Endothelial cell (in vitro differentiated cells): Measurements from ENCODE around the gene ATP2B2. TPM values are rescaled to one million over a fixed set of nuclear protein-coding genes. Genes with fewer than 3 reads are reported as not detected.

Experiments used
- DNase-seq: peaks from one replicate; pipeline ENCODE4 v3.0.0; 2021; ENCODE audit warnings: low spot score
- H3K27ac Mint-ChIP-seq: one replicate; pipeline ENCODE4 v1.8.0; 2021; ENCODE audit warnings: mixed read lengths, inconsistent platforms; ENCODE audit not compliant: unreplicated experiment
- H3K27me3 Mint-ChIP-seq: one replicate; pipeline ENCODE4 v1.8.0; 2021; ENCODE audit warnings: mild to moderate bottlenecking, moderate library complexity, mixed read lengths, inconsistent platforms; ENCODE audit not compliant: unreplicated experiment
- H3K36me3 Mint-ChIP-seq: one replicate; pipeline ENCODE4 v1.8.0; 2021; ENCODE audit warnings: mild to moderate bottlenecking, low read depth, mixed read lengths, inconsistent platforms; ENCODE audit not compliant: unreplicated experiment
- H3K4me1 Mint-ChIP-seq: one replicate; pipeline ENCODE4 v1.8.0; 2021; ENCODE audit warnings: mild to moderate bottlenecking, mixed read lengths, inconsistent platforms; ENCODE audit not compliant: unreplicated experiment
- H3K4me3 Mint-ChIP-seq: one replicate; pipeline ENCODE4 v1.8.0; 2021; ENCODE audit warnings: mild to moderate bottlenecking, mixed read lengths, inconsistent platforms; ENCODE audit not compliant: unreplicated experiment
- H3K9me3 Mint-ChIP-seq: one replicate; pipeline ENCODE4 v1.8.0; 2021; ENCODE audit warnings: mixed read lengths, inconsistent platforms; ENCODE audit not compliant: unreplicated experiment
- CTCF ChIP-seq: fragments of 200-600 bp; sonication (generic); IDR thresholded peaks from one replicate; pipeline ENCODE4 v1.5.0; 2021; ENCODE audit warnings: antibody characterized with exemption; ENCODE audit not compliant: unreplicated experiment
- total RNA-seq: library from RNA; stranded (reverse); fragmentation: NEBNext Ultra II Directional; extraction: Animal tissue kit (Norgen Biotek cat#: 25700); gene quantifications from one replicate; pipeline ENCODE4 v1.2.1, GENCODE V29; 2021; ENCODE audit not compliant: unreplicated experiment

The ATP2B2 gene
- total RNA-seq, 1 donor from 2014 or later: 1.7 TPM

GRCh38 chr3:10333349-10333650 lies 172.1 kb downstream of the ATP2B2 start:
- Mint-ChIP-seq H3K4me3 (no peak overlapping the region), H3K27ac (no peak overlapping the region), H3K4me1 (peaks cover 18% of the 10 kb centered on the region), H3K9me3 (no peaks in the 10 kb centered on the region), H3K27me3 (peaks cover 6% of the 10 kb centered on the region), H3K36me3 (peaks cover 4% of the 10 kb centered on the region)
- DNase-seq: no peak
- TF ChIP-seq CTCF: no peak

GRCh38 chr3:10332481-10333348 lies 172.7 kb downstream of the ATP2B2 start:
- Mint-ChIP-seq H3K27me3 (peaks cover 3% of the 10 kb centered on the region), H3K27ac (no peak overlapping the region), H3K36me3 (peaks cover 4% of the 10 kb centered on the region), H3K9me3 (no peaks in the 10 kb centered on the region), H3K4me3 (no peak overlapping the region), H3K4me1 (peaks cover 16% of the 10 kb centered on the region)
- no peak for DNase-seq
- no peak for TF ChIP-seq CTCF

DNA sequence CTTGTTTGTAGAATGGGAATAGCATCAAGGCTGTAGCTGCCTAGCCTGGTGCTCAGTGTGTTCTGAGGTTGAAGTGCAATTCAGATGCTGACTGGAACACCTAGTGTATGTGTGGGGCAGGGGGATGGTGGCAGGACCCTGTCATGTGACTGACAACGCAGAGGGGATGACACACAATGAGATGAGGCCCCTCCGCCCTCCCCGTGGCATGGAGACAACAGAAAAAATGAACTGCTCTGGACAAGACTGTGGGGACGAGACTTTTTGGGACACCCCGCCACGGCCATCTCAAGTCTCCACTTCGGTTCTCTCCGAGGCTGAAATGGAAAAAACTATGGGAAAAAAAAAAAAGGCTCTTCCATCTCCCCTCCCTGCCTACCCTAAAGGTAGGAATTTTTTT lies 174.1 kb downstream of the ATP2B2 start:
- Mint-ChIP-seq H3K4me1 (peaks cover 19% of the 10 kb centered on the region), H3K9me3 (no peaks in the 10 kb centered on the region), H3K27me3 (peaks cover 7% of the 10 kb centered on the region), H3K36me3 (peaks cover 4% of the 10 kb centered on the region), H3K4me3 (no peak overlapping the region), H3K27ac (no peak overlapping the region)
- DNase-seq: no peak
- TF ChIP-seq CTCF: no peak

DNA sequence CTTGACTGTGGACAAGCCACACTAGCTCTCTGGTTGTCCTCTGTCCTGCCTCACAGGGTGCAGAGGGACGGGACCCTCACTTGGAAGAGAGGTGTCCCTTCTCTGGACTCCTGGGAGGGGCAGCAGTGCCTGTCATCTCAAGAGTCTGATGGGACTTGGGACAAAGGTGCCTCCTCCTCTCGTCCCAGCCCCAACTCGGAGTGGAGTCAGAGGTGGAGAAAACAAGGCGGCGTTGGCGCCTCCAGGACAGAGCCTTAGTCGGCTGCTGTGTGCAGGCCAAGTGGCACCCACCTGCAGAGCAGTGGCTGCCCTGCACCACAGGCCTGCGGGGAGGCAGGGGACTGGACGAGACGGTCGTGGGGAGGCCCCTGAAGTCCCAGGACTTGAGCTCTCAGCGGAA lies 175.1 kb downstream of the ATP2B2 start:
- Mint-ChIP-seq H3K36me3 (peaks cover 4% of the 10 kb centered on the region), H3K27ac (no peak overlapping the region), H3K27me3 (peaks cover 7% of the 10 kb centered on the region), H3K9me3 (no peaks in the 10 kb centered on the region), H3K4me1 (peaks cover 16% of the 10 kb centered on the region), H3K4me3 (no peak overlapping the region)
- no peak for TF ChIP-seq CTCF
- no peak for DNase-seq

- peaks cover 4% of the 10 kb centered on the region for H3K36me3 Mint-ChIP-seq
- no peak for DNase-seq
- peaks cover 20% of the 10 kb centered on the region for H3K4me1 Mint-ChIP-seq
- peaks cover 10% of the 10 kb centered on the region for H3K27me3 Mint-ChIP-seq
- no peak for TF ChIP-seq CTCF
- no peaks in the 10 kb centered on the region for H3K9me3 Mint-ChIP-seq
- no peak overlapping the region for H3K4me3 Mint-ChIP-seq
- no peak overlapping the region for H3K27ac Mint-ChIP-seq
Observed at GRCh38 chr3:10329495-10330015, 175.8 kb downstream of the ATP2B2 start.
